Left kidney (tissue), 8 donors: ENCODE measurements around the gene SSMEM1. TPM values are rescaled to one million over a fixed set of nuclear protein-coding genes. Genes with fewer than 3 reads are reported as not detected.
"Not testable (repeated sequence)": the region's sequence is repeated elsewhere in the genome, so short reads cannot be mapped to it uniquely, and the experiment has no call there.

Experiments used
- DNase-seq: peaks from one replicate; pipeline ENCODE4 v3.0.0-alpha.2; 2013
- long read RNA-seq, 8 donors: transcript quantifications; one replicate each; lab custom pipeline, GENCODE V29; 2026
- polyA plus RNA-seq: library from polyadenylated mRNA; unstranded; fragments of 120-200 nt; gene quantifications from one replicate; pipeline ENCODE4 v1.2.1, GENCODE V29; 2013; ENCODE audit not compliant: insufficient read length

SSMEM1 gene
- not detected for polyA plus RNA-seq
- long read RNA-seq, donor 1, result 0 reads
- long read RNA-seq, donor 2, result 0 reads
- long read RNA-seq, donor 3, result 0 reads
- long read RNA-seq, donor 4, result 0 reads
- long read RNA-seq, donor 5, result 0 reads
- long read RNA-seq, donor 6, result 0 reads
- long read RNA-seq, donor 7, result 0 reads
- long read RNA-seq, donor 8, result 0 reads

DNA sequence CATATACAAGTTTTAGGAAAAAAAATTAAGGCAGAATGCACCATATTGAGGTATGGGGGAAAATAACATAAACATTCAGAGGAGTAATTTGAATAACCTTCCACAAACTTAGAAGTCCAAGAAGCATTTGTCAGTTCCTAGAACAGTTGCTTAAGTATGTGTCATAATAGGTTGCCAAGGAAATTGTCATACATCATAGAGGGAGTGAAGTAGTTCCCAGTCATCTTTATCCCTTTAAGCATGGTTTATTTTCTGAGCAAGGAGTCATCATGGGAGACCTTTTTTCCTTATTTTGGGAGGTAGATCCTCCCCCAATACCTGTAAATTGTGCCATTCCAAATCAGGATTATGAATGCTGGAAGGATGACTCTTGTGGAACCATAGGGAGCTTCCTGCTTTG is at the start of gene SSMEM1:
TSS of gene SSMEM1 (plus strand) at position 219 of the 400 bp plus-strand sequence. CDS start at position 270, 51 bp downstream.
- no peak for DNase-seq

DNA sequence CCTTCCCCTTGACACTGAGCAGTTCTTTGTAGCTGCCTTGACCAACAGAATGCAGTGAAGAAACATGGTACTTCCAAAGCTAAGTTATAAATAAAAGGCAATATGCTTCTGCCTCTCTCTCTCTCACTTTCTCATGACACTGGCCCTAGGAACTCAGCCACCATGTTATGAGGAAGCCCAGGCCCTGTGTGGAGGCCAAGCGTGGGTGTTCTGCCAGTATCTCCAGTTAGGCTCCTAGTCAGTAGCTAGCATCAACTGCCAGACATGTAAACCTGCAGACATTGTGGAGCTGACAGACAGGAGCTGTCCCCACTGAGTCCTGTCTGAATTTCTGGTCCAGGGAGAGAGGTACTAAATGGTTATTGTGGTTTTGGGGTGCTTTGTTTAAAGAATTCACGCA is 47.6 kb upstream of the SSMEM1 start:
- DNase-seq, result no peak

GRCh38 chr7:130160455-130160854 is 47.2 kb upstream of the SSMEM1 start:
- DNase-seq, result no peak

GRCh38 chr7:130162196-130162595 is 45.5 kb upstream of the SSMEM1 start:
- DNase-seq, result no peak

GRCh38 chr7:130174237-130174959 is 33.3 kb upstream of the SSMEM1 start:
- DNase-seq, result no peak

DNA sequence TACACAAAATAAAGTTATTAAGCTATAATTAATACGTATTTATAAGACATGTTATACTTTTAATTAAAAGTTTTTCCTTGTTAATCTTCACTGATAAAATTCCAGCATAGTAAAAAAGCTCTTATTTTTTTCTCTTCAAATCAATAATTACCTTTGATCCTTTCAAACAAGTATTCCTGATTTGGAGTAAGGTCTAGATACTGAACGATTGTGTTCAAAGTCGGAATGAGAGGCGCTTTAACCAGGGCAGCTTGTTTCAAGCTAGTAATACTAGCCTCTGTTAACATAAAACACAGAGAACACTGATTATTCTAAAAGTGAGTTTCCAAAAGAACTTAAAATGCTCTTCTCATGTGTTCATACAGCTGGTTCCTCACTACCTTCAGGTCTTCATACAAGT is 29.4 kb upstream of the SSMEM1 start:
- DNase-seq, result no peak

GRCh38 chr7:130179631-130180030 is 28.0 kb upstream of the SSMEM1 start:
- DNase-seq, result no peak

- no peak for DNase-seq
Measured at GRCh38 chr7:130180571-130181262, 26.9 kb upstream of the SSMEM1 start.

DNA sequence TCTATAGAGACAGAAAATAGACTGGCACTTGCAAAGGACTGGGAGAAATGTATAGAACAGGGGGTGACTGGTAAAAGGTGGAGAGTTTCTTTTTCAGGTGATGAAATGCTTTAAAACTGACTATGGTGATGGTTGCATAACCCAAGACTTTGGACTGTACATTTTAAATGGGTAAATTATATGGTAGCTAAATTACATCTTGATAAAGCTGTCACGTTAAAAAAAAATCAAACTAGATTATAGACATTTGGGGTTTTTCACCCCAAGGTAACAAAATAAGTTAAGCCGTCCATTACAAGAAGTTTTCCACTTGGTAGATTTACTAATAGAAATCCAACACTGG is 26.4 kb upstream of the SSMEM1 start:
- DNase-seq, result no peak

- no peak for DNase-seq
Measured at GRCh38 chr7:130182990-130183389, 24.7 kb upstream of the SSMEM1 start.

GRCh38 chr7:130184349-130184748 is 23.3 kb upstream of the SSMEM1 start:
- DNase-seq, result not testable (repeated sequence)

DNA sequence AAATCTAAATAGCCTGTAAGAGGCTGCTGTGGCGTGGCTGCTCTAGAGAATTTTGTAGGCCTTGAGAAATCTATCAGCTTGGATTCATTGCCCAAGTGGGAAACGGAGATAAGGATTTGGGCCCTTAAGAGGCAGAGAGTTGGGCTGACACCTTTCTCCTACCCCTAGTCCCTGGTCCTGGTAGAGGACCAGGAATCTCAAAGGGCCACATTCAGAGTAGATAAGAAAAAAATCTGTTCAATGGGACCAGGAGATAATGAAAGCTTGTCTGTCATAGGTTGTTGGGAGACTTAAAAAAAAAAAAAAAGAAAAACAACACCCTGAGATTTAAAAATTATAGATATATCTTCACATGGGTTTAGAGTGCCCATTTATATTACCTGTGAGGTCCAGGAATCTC is 20.3 kb upstream of the SSMEM1 start:
- DNase-seq, result no peak

- no peak for DNase-seq
Measured at GRCh38 chr7:130189343-130189742, 18.3 kb upstream of the SSMEM1 start.

DNA sequence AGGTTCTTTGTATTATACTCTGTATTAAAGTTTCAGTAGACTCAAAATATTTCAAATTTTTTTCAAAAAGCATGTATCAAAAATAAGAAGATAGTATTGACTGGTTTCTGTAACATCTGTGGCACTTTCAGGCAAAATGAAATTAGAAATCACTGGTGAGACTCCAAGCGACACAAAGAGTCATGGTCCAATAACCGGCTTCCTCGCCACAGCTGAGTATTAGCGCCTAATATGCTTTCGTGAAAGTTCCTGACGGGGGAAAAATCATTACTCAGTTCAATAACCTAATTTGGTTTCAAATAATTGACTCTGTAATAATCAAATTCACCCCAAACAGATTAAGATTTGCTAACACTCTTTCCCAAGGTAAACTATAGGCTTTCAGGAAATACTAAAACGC is 15.9 kb upstream of the SSMEM1 start:
- no peak for DNase-seq

DNA sequence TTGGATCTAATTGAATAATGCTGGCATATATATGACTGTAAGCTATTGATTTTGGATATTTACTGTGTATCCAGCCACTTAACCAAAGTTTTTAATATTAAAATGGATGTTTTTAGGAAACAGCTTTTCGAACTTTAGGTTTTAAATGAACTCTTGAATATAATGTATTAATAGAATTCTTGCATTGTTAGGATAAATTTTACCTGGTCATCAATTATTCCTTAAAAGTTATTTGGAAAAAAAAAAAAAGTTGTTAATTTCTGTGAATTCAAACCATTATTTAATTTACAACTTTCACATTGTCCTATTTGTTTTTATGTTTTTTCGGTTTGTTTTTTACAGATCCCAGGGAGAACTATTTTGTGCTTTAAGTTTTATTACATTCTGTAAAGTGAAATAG is 12.3 kb upstream of the SSMEM1 start:
- DNase-seq, result no peak

- no peak for DNase-seq
Measured at GRCh38 chr7:130196476-130196875, 11.2 kb upstream of the SSMEM1 start.

DNA sequence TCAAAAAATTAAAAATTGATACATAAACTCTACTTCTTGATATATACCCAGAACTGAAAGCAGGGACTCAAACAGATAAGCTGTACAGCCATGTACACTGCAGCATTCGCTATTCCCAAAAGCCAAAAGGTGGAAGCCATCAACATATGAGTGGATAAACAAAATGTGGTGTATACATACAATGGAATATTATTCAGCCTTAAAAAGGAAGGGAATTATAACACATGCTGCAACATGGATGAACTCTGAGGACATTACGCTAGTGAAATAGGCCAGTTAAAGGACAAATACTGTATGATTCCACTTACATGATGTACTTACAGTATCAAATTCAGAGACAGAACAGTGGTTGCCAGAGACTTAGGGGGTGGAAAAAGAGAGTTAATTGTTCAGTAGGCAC is 10.6 kb upstream of the SSMEM1 start:
- DNase-seq, result no peak

DNA sequence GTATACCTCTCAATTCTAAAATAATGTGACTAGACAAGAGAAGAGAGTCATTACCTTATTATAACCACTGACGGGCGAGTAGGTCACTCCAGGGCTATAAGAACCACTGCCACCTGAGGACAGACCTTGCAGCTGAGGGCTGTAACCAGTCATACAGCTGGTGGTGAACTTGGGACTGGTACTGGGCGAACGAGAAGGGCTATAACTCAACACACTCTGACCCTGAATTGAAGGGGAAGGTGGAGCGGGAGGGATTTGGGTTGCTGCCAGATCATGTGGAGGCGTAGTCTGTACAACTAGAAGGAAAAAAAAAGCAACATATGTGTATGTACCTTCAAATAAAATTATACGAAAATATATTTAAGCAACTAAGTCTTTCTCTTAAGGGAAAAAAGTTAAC is 5.9 kb upstream of the SSMEM1 start:
- no peak for DNase-seq

DNA sequence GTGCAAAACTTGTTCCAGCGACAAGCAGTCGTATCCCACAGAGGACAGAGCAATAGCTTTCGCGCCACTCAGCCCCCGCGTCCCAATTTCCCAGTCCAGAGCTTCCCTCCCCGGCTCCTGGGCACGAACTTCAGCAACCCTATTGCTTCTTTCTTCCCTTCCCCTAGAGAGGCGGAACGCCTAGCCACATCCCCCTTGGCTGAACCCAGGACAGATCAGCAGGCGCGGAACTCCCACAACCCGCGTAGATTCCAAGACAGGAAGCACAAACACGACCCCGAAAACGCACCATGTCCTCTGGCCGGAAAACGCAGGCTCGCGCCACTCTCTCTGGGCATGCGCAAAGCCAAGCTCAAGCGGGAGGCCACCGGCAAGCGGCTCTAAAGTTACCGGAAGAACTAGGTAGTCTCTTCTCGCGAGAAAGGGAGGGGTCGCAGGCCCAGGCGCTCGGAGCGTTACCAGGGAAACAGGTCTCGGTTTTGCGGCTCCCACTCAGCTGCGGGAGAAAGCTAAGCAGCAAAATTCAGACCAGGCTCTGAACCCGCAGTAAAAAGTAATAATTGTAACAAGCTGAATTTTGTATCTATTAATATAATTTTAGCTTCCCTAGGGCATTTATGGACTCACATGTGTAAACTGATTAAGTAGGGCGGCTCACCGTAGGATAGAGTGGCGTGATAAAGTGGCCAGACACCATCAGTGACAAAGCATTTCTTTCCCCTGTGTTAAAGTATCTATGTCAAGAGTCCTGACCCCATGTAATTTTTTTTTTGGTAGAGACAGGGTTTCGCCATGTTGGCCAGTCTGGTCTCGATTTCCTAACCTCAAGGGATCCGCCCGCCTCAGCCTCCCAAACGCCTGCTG is 2.3 kb upstream of the SSMEM1 start, which contains the start of gene TMEM209:
TSS of gene TMEM209 (minus strand) at position 323 of the 864 bp plus-strand sequence. CDS start at position 292, 31 bp downstream.
- peak; percentile 99 for DNase-seq

DNA sequence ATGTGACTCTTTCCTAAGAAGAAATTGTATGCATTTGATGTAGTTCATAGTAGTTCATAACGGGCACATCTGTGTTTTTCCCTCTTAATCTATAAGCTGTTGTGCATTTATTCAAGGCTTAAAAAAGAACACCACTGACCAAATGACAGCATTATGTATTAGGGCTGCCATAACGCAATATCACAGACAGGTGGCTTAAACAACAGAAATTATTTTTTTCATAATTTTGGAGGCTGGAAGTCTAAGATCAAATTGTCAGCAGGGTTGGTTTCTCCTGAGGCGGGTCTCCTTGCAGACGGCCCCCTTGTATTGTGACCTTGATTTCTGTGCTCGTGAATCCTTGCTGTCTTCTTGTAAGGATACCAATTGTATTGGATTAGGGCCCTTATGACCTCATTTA is 627 bp upstream of the SSMEM1 start:
- no peak for DNase-seq

GRCh38 chr7:130208516-130208915 is 856 bp downstream of the SSMEM1 start:
- DNase-seq, result no peak

DNA sequence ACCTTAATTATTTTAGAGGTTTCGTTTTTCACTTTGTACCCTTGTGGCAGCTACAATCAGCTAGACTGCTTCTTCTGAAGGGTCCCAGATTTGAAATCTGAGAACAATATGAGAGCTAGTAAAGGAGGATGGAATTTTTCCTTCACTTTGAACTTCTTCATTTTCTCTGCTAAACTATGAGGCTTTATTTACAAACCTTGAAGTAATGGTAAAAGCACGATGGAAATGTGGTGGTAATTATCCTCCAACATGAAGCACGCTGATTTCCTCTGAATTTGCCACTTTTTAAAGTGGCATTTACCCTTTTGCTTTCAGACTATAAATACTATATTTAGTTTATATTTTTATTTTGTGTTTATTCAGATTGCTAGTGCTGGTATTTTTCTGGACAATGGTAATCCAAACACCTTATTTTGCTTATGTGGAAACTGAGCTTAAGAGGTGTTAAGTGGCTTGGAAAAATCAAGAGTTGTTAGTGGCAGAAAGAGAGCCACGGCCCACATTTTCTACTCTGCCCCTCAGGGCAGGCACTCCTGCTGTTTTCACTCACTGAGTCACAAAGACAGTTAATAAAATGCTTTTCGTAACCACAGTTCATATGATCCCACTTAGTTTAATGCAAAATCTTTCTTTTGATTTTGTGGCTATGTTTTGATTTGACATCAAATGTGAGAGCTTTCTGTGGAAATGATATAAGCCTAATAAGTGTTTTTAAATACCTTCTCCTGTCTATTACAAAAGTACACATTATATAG is 2.7 kb downstream of the SSMEM1 start:
- no peak for DNase-seq
